GM13976 (cell line): ENCODE measurements around the gene BRD3.

Experiments
- DNase-seq: peaks from one replicate; pipeline ENCODE4 v3.0.0; 2012; ENCODE audit warnings: low spot score
- CTCF ChIP-seq: IDR thresholded peaks from 2 replicates; pipeline ENCODE4 v1.5.1; 2012; ENCODE audit warnings: borderline replicate concordance, mild to moderate bottlenecking; ENCODE audit not compliant: insufficient read depth; ENCODE audit errors: extremely low read depth, missing control alignments, control extremely low read depth
- in situ Hi-C: fragments of 300-500 bp; cut with MboI; formaldehyde crosslinking; loops from one replicate; pipeline ENCODE4 v1.12.0; 2022; ENCODE audit warnings: low sequenced_read_pairs, mixed read lengths, inconsistent platforms; ENCODE audit not compliant: unreplicated experiment

The BRD3 gene

GRCh38 chr9:134004131-134004873 is 63.5 kb downstream of the BRD3 start:
- DNase-seq, result peak; percentile 36
- no peak for TF ChIP-seq CTCF
- in situ Hi-C loops, result loop anchor here (25.0 kb wide), 1 partner anchor 442 kb away; no protein-coding TSS in a partner anchor

DNA sequence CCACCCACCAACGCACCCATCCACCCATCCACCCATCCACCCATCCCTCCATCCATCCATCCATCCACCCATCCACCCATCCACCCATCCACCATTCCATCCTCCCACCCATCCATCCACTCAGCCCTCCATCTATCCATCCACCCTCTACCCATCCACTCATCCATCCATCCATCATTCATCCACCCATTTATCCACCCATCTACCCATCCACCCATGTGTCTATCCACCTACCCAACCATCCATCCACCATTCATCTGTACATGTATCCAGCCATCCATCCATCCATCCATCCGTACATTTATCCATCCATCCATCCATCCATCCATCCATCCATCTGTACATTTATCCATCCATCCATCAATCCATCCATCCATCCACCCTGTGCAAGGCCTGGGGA is 64.6 kb downstream of the BRD3 start:
- in situ Hi-C loops, result loop anchor here (25.0 kb wide), 1 partner anchor 441 kb away; no protein-coding TSS in a partner anchor
- DNase-seq, result no peak

DNA sequence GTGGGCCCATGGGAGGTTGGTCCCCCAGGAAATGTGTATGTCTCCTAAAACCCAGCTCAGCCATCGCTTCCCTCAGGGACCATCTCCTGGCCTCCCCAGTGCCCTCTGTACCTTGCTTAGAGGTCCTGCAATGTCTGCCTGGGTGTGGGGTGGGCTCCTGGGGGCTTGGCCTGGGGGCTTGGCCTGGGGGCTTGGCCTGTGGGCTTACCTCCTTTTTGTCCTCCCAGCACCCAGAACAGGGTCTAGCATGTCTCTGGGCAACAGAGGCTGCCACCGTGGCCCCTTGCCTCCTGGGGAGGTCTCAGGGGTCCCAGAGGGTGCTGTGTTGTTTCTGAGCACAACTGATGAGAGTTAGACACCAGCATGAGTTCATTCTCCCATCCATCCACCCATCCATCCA is 65.0 kb downstream of the BRD3 start:
- TF ChIP-seq CTCF, result no peak
- in situ Hi-C loops, result loop anchor here (25.0 kb wide), 1 partner anchor 440 kb away; no protein-coding TSS in a partner anchor
- DNase-seq, result no peak

More for the DNA sequence above, 64.6 kb downstream of the BRD3 start:
- no peak for TF ChIP-seq CTCF

DNA sequence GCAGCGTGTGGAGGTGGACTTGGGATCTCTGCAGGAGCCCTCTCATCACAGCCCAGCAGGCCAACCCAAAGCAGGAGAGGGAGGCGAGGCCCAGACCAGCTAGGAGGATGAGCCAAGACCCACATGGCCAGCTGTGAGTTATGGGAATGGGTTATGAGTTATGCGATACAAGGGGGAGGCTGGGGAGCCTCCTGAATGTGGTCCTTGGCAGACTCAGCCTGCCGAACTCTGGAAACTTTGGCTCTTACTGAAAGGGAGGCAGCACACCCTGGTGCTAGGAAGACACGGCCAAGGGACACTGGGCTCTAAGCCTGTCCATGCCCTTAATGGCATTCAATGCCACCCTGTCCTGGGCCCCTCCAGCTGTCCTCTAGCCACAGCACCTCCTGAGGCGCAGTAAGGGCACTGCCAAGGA is 68.0 kb downstream of the BRD3 start:
- no peak for TF ChIP-seq CTCF
- peak; percentile 12 for DNase-seq
- in situ Hi-C loops, result loop anchor here (10.0 to 25.0 kb wide), 2 partner anchors 215 to 438 kb away; no protein-coding TSS in a partner anchor

GRCh38 chr9:133998915-133999595 is 68.8 kb downstream of the BRD3 start:
- no peak for TF ChIP-seq CTCF
- peak; percentile 3 for DNase-seq
- in situ Hi-C loops, result loop anchor here (10.0 kb wide), 1 partner anchor 214 kb away; no protein-coding TSS in a partner anchor

DNA sequence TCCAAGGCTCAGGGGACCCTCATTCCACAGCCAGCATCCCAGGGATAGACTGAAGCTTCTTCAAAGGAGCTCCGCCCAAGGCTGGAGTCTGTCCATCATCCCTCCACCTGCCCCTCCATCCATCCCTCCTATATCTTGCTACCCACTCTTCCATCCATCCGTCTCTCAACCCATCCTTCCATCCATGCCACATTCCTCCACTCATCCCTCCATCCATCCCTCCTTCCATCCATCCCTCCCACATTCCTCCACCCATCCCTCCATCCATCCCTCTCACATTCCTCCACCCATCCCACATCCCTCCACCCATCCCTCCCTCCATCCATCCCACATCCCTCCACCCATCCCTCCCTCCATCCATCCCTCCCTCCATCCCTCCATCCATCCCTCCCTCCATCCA is 70.2 kb downstream of the BRD3 start:
- in situ Hi-C loops, result loop anchor here (10.0 kb wide), 1 partner anchor 213 kb away; no protein-coding TSS in a partner anchor
- no peak for TF ChIP-seq CTCF
- DNase-seq, result no peak
